Smooth muscle cell (in vitro differentiated cells): ENCODE measurements around the gene VWC2L. TPM values are rescaled to one million over a fixed set of nuclear protein-coding genes. Genes with fewer than 3 reads are reported as not detected.

Source experiments
- DNase-seq: peaks from one replicate; lab custom pipeline; 2025; ENCODE audit not compliant: unreplicated experiment; lab: John Stamatoyannopoulos, UW
- H2AFZ ChIP-seq: fragments of 200-600 bp; sonication (generic); 2 replicates; pipeline ENCODE4 v1.6.0; 2016; ENCODE audit warnings: antibody characterized with exemption, low read depth, mild to moderate bottlenecking
- H3F3A ChIP-seq: fragments of 200-600 bp; sonication (generic); 2 replicates; pipeline ENCODE4 v1.6.0; 2017; ENCODE audit warnings: antibody characterized with exemption, low read depth
- H3K27ac ChIP-seq: fragments of 200-600 bp; sonication (generic); 2 replicates; pipeline ENCODE4 v1.5.1; 2016; ENCODE audit warnings: low read depth, mild to moderate bottlenecking
- H3K27me3 ChIP-seq: fragments of 200-600 bp; sonication (generic); 2 replicates; pipeline ENCODE4 v1.6.1; 2016; ENCODE audit warnings: low read depth, mild to moderate bottlenecking
- H3K36me3 ChIP-seq: fragments of 200-600 bp; sonication (generic); 2 replicates; pipeline ENCODE4 v1.5.1; 2016; ENCODE audit warnings: low read depth
- H3K4me1 ChIP-seq: fragments of 200-600 bp; sonication (generic); 2 replicates; pipeline ENCODE4 v1.5.1; 2016; ENCODE audit warnings: low read depth
- H3K4me2 ChIP-seq: fragments of 200-600 bp; sonication (generic); 2 replicates; pipeline ENCODE4 v1.6.0; 2016; ENCODE audit warnings: mild to moderate bottlenecking
- H3K4me3 ChIP-seq: fragments of 200-600 bp; sonication (generic); 2 replicates; pipeline ENCODE4 v1.5.1; 2016; ENCODE audit warnings: mild to moderate bottlenecking
- H3K79me2 ChIP-seq: fragments of 200-600 bp; sonication (generic); 2 replicates; pipeline ENCODE4 v1.6.0; 2016; ENCODE audit warnings: low read depth, mild to moderate bottlenecking
- H3K9ac ChIP-seq: fragments of 200-600 bp; sonication (generic); 2 replicates; pipeline ENCODE4 v1.6.0; 2016; ENCODE audit warnings: low read depth
- H3K9me3 ChIP-seq: fragments of 200-600 bp; sonication (generic); replicated peaks from 2 replicates; pipeline ENCODE4 v1.5.1; 2016; ENCODE audit warnings: low read depth
- H4K20me1 ChIP-seq: fragments of 200-600 bp; sonication (generic); 2 replicates; pipeline ENCODE4 v1.6.0; 2016; ENCODE audit warnings: low read depth
- WGBS: methylation state at CpG from one replicate; pipeline ENCODE4 v1.1.7; 2016; ENCODE audit warnings: low lambda C conversion rate; 5-methylcytosine and 5-hydroxymethylcytosine counted together
- polyA plus RNA-seq: library from polyadenylated mRNA; unstranded; fragments of >200 nt; fragmentation: Nextera tagmentation; extraction: Ambion mirVana; gene quantifications from 2 replicates; pipeline ENCODE4 v1.2.1, GENCODE V29; 2016
- total RNA-seq: library from RNA; depleted of rRNA; stranded (reverse); fragments of >200 nt; gene quantifications from 2 replicates; pipeline ENCODE4 v1.2.3, GENCODE V29; 2014
- TF ChIP-seq, protein P1 (sequence below): fragments of 200-600 bp; sonication (generic); IDR thresholded peaks from 2 replicates; pipeline ENCODE4 v1.5.1; 2017; ENCODE audit warnings: borderline replicate concordance, mild to moderate bottlenecking, antibody characterized with exemption; ENCODE audit not compliant: insufficient read depth, poor library complexity, severe bottlenecking

The VWC2L gene
- total RNA-seq: not detected in 2 replicates
- polyA plus RNA-seq: not detected in 2 replicates

DNA sequence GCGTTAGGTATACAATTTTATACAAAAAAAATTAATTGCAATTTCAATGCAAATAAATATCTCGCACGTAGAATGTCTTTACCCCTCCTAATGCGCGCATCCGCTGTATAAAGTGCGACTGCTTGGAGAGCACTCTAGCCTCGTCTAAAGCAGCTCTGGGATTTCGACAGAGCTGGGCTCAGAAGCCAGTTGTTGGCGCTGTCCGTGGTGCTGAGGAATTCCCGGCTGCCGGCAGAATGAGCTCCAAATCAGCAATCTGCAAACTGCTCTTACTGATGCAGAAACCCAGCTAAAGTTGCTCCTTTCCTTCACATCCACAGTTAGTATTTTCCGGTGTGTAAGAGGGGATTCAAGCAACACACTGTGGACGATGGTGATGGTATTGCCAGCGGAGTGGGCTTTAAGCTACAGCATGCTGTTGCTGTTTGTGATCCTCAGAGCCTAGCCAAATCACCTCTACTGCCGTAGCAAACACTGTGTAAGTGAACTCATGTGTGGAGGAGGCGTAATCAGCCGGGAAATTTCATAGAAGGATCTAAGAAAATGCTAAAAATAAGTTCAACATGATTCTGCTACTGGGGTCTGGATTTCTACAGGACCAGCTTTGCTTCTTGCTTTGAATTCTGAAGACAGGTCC, at the start of gene VWC2L:
VWC2L (plus strand) TSS at position 137 of the 637 bp plus-strand sequence. CDS start 3,140 bp downstream, outside the sequence.
- no peaks in the 10 kb centered on the region for H3K79me2 ChIP-seq
- H3K4me2 ChIP-seq: no peak within 1 kb of the TSS
- WGBS: 18% methylated on average over 19 of the region's 19 CpGs
- H4K20me1 ChIP-seq: no peaks in the 10 kb centered on the region
- H3K27me3 ChIP-seq: peaks cover 3% of the 10 kb centered on the region
- no peak within 1 kb of the TSS for H2AFZ ChIP-seq
- no peaks in the 10 kb centered on the region for H3K36me3 ChIP-seq
- H3K9ac ChIP-seq: no peak within 1 kb of the TSS
- no peaks in the 10 kb centered on the region for H3K4me1 ChIP-seq
- no peak within 1 kb of the TSS for H3K27ac ChIP-seq
- H3K9me3 ChIP-seq: no peaks in the 10 kb centered on the region
- peak; percentile 43 for DNase-seq
- no peaks in the 10 kb centered on the region for H3F3A ChIP-seq
- TF ChIP-seq, protein P1, sequence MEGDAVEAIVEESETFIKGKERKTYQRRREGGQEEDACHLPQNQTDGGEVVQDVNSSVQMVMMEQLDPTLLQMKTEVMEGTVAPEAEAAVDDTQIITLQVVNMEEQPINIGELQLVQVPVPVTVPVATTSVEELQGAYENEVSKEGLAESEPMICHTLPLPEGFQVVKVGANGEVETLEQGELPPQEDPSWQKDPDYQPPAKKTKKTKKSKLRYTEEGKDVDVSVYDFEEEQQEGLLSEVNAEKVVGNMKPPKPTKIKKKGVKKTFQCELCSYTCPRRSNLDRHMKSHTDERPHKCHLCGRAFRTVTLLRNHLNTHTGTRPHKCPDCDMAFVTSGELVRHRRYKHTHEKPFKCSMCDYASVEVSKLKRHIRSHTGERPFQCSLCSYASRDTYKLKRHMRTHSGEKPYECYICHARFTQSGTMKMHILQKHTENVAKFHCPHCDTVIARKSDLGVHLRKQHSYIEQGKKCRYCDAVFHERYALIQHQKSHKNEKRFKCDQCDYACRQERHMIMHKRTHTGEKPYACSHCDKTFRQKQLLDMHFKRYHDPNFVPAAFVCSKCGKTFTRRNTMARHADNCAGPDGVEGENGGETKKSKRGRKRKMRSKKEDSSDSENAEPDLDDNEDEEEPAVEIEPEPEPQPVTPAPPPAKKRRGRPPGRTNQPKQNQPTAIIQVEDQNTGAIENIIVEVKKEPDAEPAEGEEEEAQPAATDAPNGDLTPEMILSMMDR: no peak
- H3K4me3 ChIP-seq: no peak within 1 kb of the TSS

DNA sequence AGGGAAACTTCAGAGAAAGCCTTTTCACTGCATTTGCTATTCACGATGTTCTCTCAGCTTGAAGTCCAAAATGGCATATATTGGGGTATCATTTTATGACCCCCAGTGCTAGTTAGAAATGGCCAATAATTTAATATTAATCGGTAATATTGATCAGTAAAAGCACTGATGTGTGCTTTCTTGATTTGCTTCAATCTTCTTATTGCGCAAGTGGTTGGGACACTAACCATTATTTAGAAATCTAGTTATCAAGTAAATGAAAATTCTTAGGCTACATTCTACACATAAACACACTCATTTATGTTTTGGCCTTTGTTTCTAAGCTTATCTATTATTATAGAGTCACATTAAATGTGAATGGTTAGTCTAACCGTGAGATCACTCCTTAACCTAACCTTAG, 49.7 kb upstream of the VWC2L start:
- H3K27me3 ChIP-seq: no peaks in the 10 kb centered on the region
- H4K20me1 ChIP-seq: no peaks in the 10 kb centered on the region
- DNase-seq: no peak
- H3K9me3 ChIP-seq: no peaks in the 10 kb centered on the region
- TF ChIP-seq, protein P1: no peak
- no peaks in the 10 kb centered on the region for H3K79me2 ChIP-seq
- H3K4me2 ChIP-seq: no peak overlapping the region
- no peak overlapping the region for H3K27ac ChIP-seq
- no peaks in the 10 kb centered on the region for H3F3A ChIP-seq
- H2AFZ ChIP-seq: no peak overlapping the region
- no peaks in the 10 kb centered on the region for H3K4me1 ChIP-seq
- no peak overlapping the region for H3K9ac ChIP-seq
- H3K4me3 ChIP-seq: no peak overlapping the region
- H3K36me3 ChIP-seq: no peaks in the 10 kb centered on the region
- 87% methylated on average over 4 of the region's 4 CpGs for WGBS

DNA sequence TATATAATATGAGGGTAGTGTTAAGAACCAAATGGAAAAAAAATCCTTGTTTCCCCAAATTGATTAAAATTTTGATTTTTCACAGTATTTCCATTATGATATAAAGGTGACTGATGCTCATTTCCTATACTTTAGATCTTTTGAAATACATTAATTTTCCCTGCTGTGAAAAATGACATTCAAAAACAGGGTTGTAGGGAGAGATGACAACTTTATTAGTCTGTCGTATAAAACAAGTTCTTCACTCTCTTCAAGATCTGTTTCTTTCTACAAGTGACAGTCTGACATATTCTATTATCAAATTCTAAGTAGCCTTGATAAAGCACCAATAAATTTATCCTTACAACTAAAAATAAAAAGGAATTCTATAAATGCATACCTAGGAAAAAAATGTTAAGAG, 45.3 kb upstream of the VWC2L start:
- Histone ChIP-seq H3K27me3 (no peaks in the 10 kb centered on the region), H3K9ac (no peak overlapping the region), H3K36me3 (no peaks in the 10 kb centered on the region), H3K79me2 (no peaks in the 10 kb centered on the region), H3K4me2 (no peak overlapping the region), H2AFZ (no peak overlapping the region), H3K9me3 (no peaks in the 10 kb centered on the region), H3K4me1 (no peaks in the 10 kb centered on the region), H3K4me3 (no peak overlapping the region), H3F3A (no peaks in the 10 kb centered on the region), H3K27ac (no peak overlapping the region), H4K20me1 (no peaks in the 10 kb centered on the region)
- TF ChIP-seq, protein P1: no peak
- 88% methylated on average over 1 of the region's 1 CpG for WGBS
- DNase-seq: no peak

DNA sequence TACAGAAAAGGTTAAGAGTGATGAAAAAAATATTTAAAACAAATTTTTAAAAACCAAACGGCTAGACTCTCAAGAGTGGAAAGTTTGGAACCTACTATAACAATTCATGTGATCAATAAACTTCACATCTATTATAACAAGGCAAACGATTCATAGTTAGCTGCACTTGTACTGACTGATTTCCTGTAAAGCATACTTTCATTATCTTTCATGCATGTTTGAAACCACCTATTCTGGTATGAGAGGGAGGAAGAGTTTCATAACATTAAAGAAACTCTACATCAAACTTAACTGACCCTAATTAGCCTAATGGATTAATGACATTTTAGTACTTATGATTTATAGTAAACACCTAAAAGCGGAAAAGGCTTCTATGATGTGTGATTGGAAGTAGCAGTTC, 43.7 kb upstream of the VWC2L start:
- no peaks in the 10 kb centered on the region for H3F3A ChIP-seq
- H3K36me3 ChIP-seq: no peaks in the 10 kb centered on the region
- no peaks in the 10 kb centered on the region for H3K79me2 ChIP-seq
- TF ChIP-seq, protein P1: no peak
- H3K4me2 ChIP-seq: no peak overlapping the region
- no peak overlapping the region for H3K27ac ChIP-seq
- DNase-seq: no peak
- WGBS: 87% methylated on average over 3 of the region's 3 CpGs
- no peaks in the 10 kb centered on the region for H3K27me3 ChIP-seq
- no peaks in the 10 kb centered on the region for H3K4me1 ChIP-seq
- H2AFZ ChIP-seq: no peak overlapping the region
- H3K9ac ChIP-seq: no peak overlapping the region
- no peaks in the 10 kb centered on the region for H4K20me1 ChIP-seq
- no peaks in the 10 kb centered on the region for H3K9me3 ChIP-seq
- no peak overlapping the region for H3K4me3 ChIP-seq
